GM12878 (cell line): ENCODE results near the gene NNAT. TPM values are rescaled to one million over a fixed set of nuclear protein-coding genes. Genes with fewer than 3 reads are reported as not detected.

Experiments
- ATAC-seq: fragments of 200-7000 bp; cut with Tn5 transposase; 3 replicates; pipeline ENCODE4 v1.9.1; 2020; ENCODE audit warnings: mild to moderate bottlenecking, moderate library complexity
- BruUV-seq: library from RNA; stranded (reverse); fragments of 400-500 nt; replicated peaks from 2 replicates; lab custom pipeline; 2021; lab: Mats Ljungman, UMichigan
- CTCF ChIA-PET: fragments of 300-600 bp; sonication (Branson Sonifier 250); formaldehyde crosslinking; extraction: SDS; loops from one replicate; lab custom pipeline; 2021; ENCODE audit warnings: inconsistent platforms; lab: Yijun Ruan, JAX
- POLR2A ChIA-PET: fragments of 350-600 bp; formaldehyde crosslinking; extraction: SDS; loops from one replicate; lab custom pipeline; 2021; ENCODE audit warnings: inconsistent platforms; lab: Charles Lee
- RAD21 ChIA-PET: fragments of 300-600 bp; sonication (Branson Sonifier 250); formaldehyde crosslinking; loops from one replicate; lab custom pipeline; 2023; ENCODE audit warnings: antibody characterized with exemption; ENCODE audit not compliant: unreplicated experiment; lab: Charles Lee
- SMC1A ChIA-PET: fragments of 300-600 bp; sonication (Branson Sonifier 250); formaldehyde crosslinking; loops from one replicate; lab custom pipeline; 2023; ENCODE audit not compliant: unreplicated experiment, uncharacterized antibody; lab: Charles Lee
- DNase-seq: peaks from one replicate; pipeline ENCODE4 v3.0.0-alpha.2; 2011; ENCODE audit warnings: low read depth, low spot score
- FAIRE-seq: peaks from 3 replicates; lab custom pipeline; 2011; peaks lifted over from hg19 to GRCh38; lab: Jason Lieb, UNC
- H2AFZ ChIP-seq: 2 replicates; pipeline ENCODE4 v1.6.0; 2011; ENCODE audit warnings: low read depth, low read length, control low read depth; ENCODE audit not compliant: control insufficient read depth
- H3K27ac ChIP-seq: 2 replicates; pipeline ENCODE4 v1.5.1; 2011; ENCODE audit warnings: control low read depth; ENCODE audit not compliant: control insufficient read depth, insufficient read depth
- H3K27me3 ChIP-seq, 2 experiments: replicated peaks in 1 of 2; 2 replicates each; pipeline versions ENCODE4 v1.6.0 to v1.6.1; 2011; ENCODE audit warnings: low read length in 1 of 2; ENCODE audit not compliant: control insufficient read depth in 2 of 2, insufficient read depth in 2 of 2
- H3K36me3 ChIP-seq, 2 experiments: 2 replicates each; pipeline ENCODE4 v1.5.1; 2011; ENCODE audit warnings: low read length in 1 of 2; ENCODE audit not compliant: control insufficient read depth in 2 of 2, insufficient read depth in 2 of 2
- H3K4me1 ChIP-seq: 2 replicates; pipeline ENCODE4 v1.6.1; 2011; ENCODE audit warnings: mild to moderate bottlenecking, low read length, moderate library complexity, mixed read lengths; ENCODE audit not compliant: control insufficient read depth, insufficient read depth
- H3K4me2 ChIP-seq: 2 replicates; pipeline ENCODE4 v1.6.0; 2011; ENCODE audit warnings: control low read depth; ENCODE audit not compliant: control insufficient read depth, insufficient read depth
- H3K4me3 ChIP-seq: fragments of 200-600 bp; sonication (generic); 2 replicates; pipeline ENCODE4 v1.5.1; 2016
- H3K79me2 ChIP-seq: 2 replicates; pipeline ENCODE4 v1.6.0; 2011; ENCODE audit warnings: low read length; ENCODE audit not compliant: control insufficient read depth, insufficient read depth
- H3K9ac ChIP-seq: 2 replicates; pipeline ENCODE4 v1.8.0; 2011; ENCODE audit warnings: low read length, control low read depth, mixed read lengths; ENCODE audit not compliant: control insufficient read depth, insufficient read depth
- H3K9me3 ChIP-seq: replicated peaks from 3 replicates; pipeline ENCODE4 v1.5.1; 2011; ENCODE audit warnings: mild to moderate bottlenecking, low read length; ENCODE audit not compliant: control insufficient read depth, insufficient read depth
- H4K20me1 ChIP-seq: 2 replicates; pipeline ENCODE4 v1.6.0; 2011; ENCODE audit not compliant: control insufficient read depth, insufficient read depth
- ASH2L ChIP-seq: fragments of 300-600, 200-600 bp; sonication (generic); IDR thresholded peaks from 2 replicates; pipeline ENCODE4 v1.6.1; 2017; ENCODE audit warnings: low read depth, mild to moderate bottlenecking, borderline replicate concordance
- CHD2 ChIP-seq: IDR thresholded peaks from 2 replicates; pipeline ENCODE4 v1.6.1; 2011; ENCODE audit warnings: low read depth, low read length, improper control_type of control experiment, borderline replicate concordance
- NFXL1 ChIP-seq: fragments of 450-650 bp; IDR thresholded peaks from 2 replicates; pipeline ENCODE4 v1.6.1; 2017; ENCODE audit warnings: antibody characterized with exemption, mild to moderate bottlenecking, borderline replicate concordance
- POLR2AphosphoS2 ChIP-seq: IDR thresholded peaks from 2 replicates; pipeline ENCODE4 v1.6.1; 2011; ENCODE audit warnings: low read depth, mild to moderate bottlenecking, low read length, improper control_type of control experiment, moderate library complexity
- SP1 ChIP-seq: IDR thresholded peaks from one replicate; pipeline ENCODE4 v1.6.1; 2011; ENCODE audit warnings: low read depth, low read length
- ZBTB4 ChIP-seq: fragments of 450-650 bp; formaldehyde crosslinking; IDR thresholded peaks from 2 replicates; pipeline ENCODE4 v1.4.0; 2022; ENCODE audit warnings: mild to moderate bottlenecking, moderate library complexity
- WGBS: methylation state at CpG from one replicate; pipeline ENCODE4 v1.1.6; 2016; ENCODE audit warnings: low lambda C conversion rate; ENCODE audit not compliant: insufficient replicate concordance, insufficient coverage; ENCODE audit errors: missing lambda C conversion rate; 5-methylcytosine and 5-hydroxymethylcytosine counted together
- in situ Hi-C: fragments of 300-500 bp; cut with MboI; formaldehyde crosslinking; loops from 9 replicates; pipeline ENCODE4 v1.14.3; 2018; ENCODE audit warnings: mixed read lengths
- intact Hi-C: fragments of 100-400 bp; cut with micrococcal nuclease; formaldehyde crosslinking; loops from one replicate; pipeline ENCODE4 v1.14.2; 2022; ENCODE audit not compliant: unreplicated experiment
- polyA plus RNA-seq, 11 experiments: library from polyadenylated mRNA; depleted of rRNA in 4 of 11; unstranded in 6 of 11; stranded (reverse) in 5 of 11; fragments of >200 nt; fragmentation: Nextera tagmentation in 4 of 11; fragmentation: Illumina TruSeq in 1 of 11; extraction: Ambion mirVana in 4 of 11; extraction: Trizol in 1 of 11; gene quantifications; 1 replicate in 1 of 11; 2 replicates in 10 of 11; pipeline versions ENCODE4 v1.2.1 to v1.2.3, GENCODE V29; 2011 to 2016; ENCODE audit warnings: inconsistent platforms in 2 of 11, missing spikeins in 2 of 11, low read depth in 1 of 11
- total RNA-seq, 4 experiments: library from RNA; depleted of rRNA in 3 of 4; stranded (reverse); fragments of >200 nt in 3 of 4; fragmentation: Illumina TruSeq in 1 of 4; extraction: Trizol in 1 of 4; gene quantifications; 2 replicates each; pipeline versions ENCODE4 v1.2.1 to v1.2.3, GENCODE V29; 2013 to 2021

NNAT gene
- total and polyA plus RNA-seq, 10 of the 15 experiments (the other 5 are each of a cell fraction or from before 2014, with no cell fraction given), result 0.22 to 0.99 (median 0.42) TPM; not detected in 7

GRCh38 chr20:37502654-37503053, 18.4 kb upstream of the NNAT start (continued):
- no peak for TF ChIP-seq CHD2
- no peak for TF ChIP-seq ZBTB4 (CRISPR knock-in tag)
- no peak for TF ChIP-seq POLR2AphosphoS2
- TF ChIP-seq NFXL1, result no peak
- TF ChIP-seq, all 136 proteins: peak for 0

- Histone ChIP-seq H4K20me1 (no peaks in the 10 kb centered on the region), H3K27ac (no peak overlapping the region), H3K79me2 (no peaks in the 10 kb centered on the region), H3K27me3 (no peaks in the 10 kb centered on the region), H3K4me3 (no peak overlapping the region), H3K36me3 (0 out of 4 replicates have a peak, but pooled peaks cover 0 to 4% of the 10 kb centered on the region in 2 experiments), H3K4me1 (0 out of 2 replicates have a peak, but pooled peaks cover 3% of the 10 kb centered on the region), H3K9me3 (no peaks in the 10 kb centered on the region), H3K9ac (no peak overlapping the region), H2AFZ (no peak overlapping the region), H3K4me2 (no peak overlapping the region)
- ChIA-PET SMC1A (interaction anchor here (1.1 kb wide), 1 partner anchor 11 kb away, joined by 3 read pairs; no protein-coding TSS in a partner anchor), RAD21 (no interaction called here), POLR2A (interaction anchor here (0.6 kb wide), 1 partner anchor 46 kb away, joined by 3 read pairs; no protein-coding TSS in a partner anchor), CTCF (no interaction called here)
- WGBS, result 76% methylated on average over 3 of the region's 3 CpGs
- no peak for FAIRE-seq
- TF ChIP-seq SP1 (no peak), ASH2L (no peak)
- no peak for ATAC-seq
- no peak for DNase-seq
- no TSS peak for BruUV-seq
- intact Hi-C loops, result no loop called here
- in situ Hi-C loops, result no loop called here
These were observed 17.7 kb upstream of the NNAT start for GRCh38 chr20:37503256-37503927.
